Tibial nerve (tissue), 4 donors: ENCODE results near the gene PHF21B. TPM values are rescaled to one million over a fixed set of nuclear protein-coding genes. Genes with fewer than 3 reads are reported as not detected.

Source experiments
- DNase-seq, 2 donors: peaks; one replicate each; pipeline ENCODE4 v3.0.0-alpha.2; 2019; ENCODE audit warnings: low spot score in 2 of 2
- H3K27ac ChIP-seq, 4 donors: fragments of 200-600 bp; sonication (generic) in 3 of 4; one replicate each; pipeline ENCODE4 v1.5.1; 2017 to 2019; ENCODE audit warnings: mild to moderate bottlenecking in 1 of 4
- H3K27me3 ChIP-seq, 2 donors: fragments of 200-600 bp; sonication (generic) in 1 of 2; one replicate each; pipeline versions ENCODE4 v1.5.1 to v1.6.0; 2017 to 2019
- H3K36me3 ChIP-seq, 3 donors: fragments of 200-600 bp; sonication (generic); one replicate each; pipeline ENCODE4 v1.5.1; 2018 to 2019
- H3K4me1 ChIP-seq, 4 donors: fragments of 200-600 bp; sonication (generic) in 3 of 4; one replicate each; pipeline ENCODE4 v1.5.1; 2017 to 2019
- H3K4me3 ChIP-seq, 4 donors: fragments of 200-600 bp; sonication (generic) in 3 of 4; one replicate each; pipeline ENCODE4 v1.5.1; 2017 to 2019; ENCODE audit warnings: mild to moderate bottlenecking in 1 of 4, moderate library complexity in 1 of 4
- H3K9me3 ChIP-seq, 4 donors: fragments of 200-600 bp; sonication (generic) in 3 of 4; one replicate each; pipeline ENCODE4 v1.5.1; 2017 to 2019
- EP300 ChIP-seq, 2 donors: sonication (generic); formaldehyde crosslinking; IDR thresholded peaks; one replicate each; pipeline ENCODE4 v1.6.1; 2017; ENCODE audit warnings: antibody characterized with exemption in 2 of 2, mild to moderate bottlenecking in 1 of 2
- POLR2A ChIP-seq, 2 donors: fragments of 450-650 bp; IDR thresholded peaks; one replicate each; pipeline ENCODE4 v1.6.1; 2017; ENCODE audit warnings: antibody characterized with exemption in 2 of 2, mild to moderate bottlenecking in 2 of 2, moderate library complexity in 2 of 2
- WGBS, 2 donors: methylation state at CpG; one replicate each; pipeline ENCODE4 v1.1.5; 2018; 5-methylcytosine and 5-hydroxymethylcytosine counted together
- total RNA-seq, 4 donors: library from RNA; depleted of rRNA; stranded (reverse); fragments of >200 nt; gene quantifications; one replicate each; pipeline ENCODE4 v1.1.0, GENCODE V29; 2016
- TF ChIP-seq, protein P1 (sequence below), 5 experiments: fragments of 200-600 bp in 3 of 5; fragments of 450-650 bp in 2 of 5; sonication (generic) in 3 of 5; IDR thresholded peaks; one replicate each; pipeline ENCODE4 v1.5.1; 2016 to 2019; ENCODE audit warnings: antibody characterized with exemption in 5 of 5, mild to moderate bottlenecking in 3 of 5, moderate library complexity in 2 of 5

Gene PHF21B
- total RNA-seq, 4 donors from 2014 or later: 0.39 to 4.2 (median 0.90) TPM; not detected in 1

DNA sequence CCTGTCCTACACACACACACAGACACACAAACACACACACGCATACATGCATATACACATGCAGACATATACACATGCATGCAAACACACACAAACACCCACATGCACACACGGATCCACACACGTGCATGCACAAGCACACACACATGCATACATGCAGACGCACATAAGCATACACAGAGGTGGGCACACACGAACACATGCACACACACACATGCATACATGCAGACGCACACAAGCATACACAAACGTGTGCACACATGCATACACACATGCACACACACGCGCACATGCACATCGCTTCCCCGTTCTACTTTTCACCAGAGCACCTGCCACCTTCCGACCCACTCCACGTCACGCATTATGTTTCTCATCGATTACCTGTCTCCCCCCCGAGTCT is 13.2 kb downstream of the PHF21B start:
- no peak for DNase-seq
- Histone ChIP-seq H3K27ac (no peak overlapping the region), H3K9me3 (no peaks in the 10 kb centered on the region), H3K4me1 (no peaks in the 10 kb centered on the region), H3K27me3 (no peaks in the 10 kb centered on the region), H3K36me3 (peaks cover 0 to 7% (median 0%) of the 10 kb centered on the region in 3 donors), H3K4me3 (no peak overlapping the region)
- 92 to 94% methylated on average over 16 of the region's 16 CpGs for WGBS, 2 donors
- TF ChIP-seq, protein P1, sequence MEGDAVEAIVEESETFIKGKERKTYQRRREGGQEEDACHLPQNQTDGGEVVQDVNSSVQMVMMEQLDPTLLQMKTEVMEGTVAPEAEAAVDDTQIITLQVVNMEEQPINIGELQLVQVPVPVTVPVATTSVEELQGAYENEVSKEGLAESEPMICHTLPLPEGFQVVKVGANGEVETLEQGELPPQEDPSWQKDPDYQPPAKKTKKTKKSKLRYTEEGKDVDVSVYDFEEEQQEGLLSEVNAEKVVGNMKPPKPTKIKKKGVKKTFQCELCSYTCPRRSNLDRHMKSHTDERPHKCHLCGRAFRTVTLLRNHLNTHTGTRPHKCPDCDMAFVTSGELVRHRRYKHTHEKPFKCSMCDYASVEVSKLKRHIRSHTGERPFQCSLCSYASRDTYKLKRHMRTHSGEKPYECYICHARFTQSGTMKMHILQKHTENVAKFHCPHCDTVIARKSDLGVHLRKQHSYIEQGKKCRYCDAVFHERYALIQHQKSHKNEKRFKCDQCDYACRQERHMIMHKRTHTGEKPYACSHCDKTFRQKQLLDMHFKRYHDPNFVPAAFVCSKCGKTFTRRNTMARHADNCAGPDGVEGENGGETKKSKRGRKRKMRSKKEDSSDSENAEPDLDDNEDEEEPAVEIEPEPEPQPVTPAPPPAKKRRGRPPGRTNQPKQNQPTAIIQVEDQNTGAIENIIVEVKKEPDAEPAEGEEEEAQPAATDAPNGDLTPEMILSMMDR (IDR thresholded peaks at IDR 0.05): no peak
- TF ChIP-seq EP300 (IDR thresholded peaks at IDR 0.05) (no peak), POLR2A (IDR thresholded peaks at IDR 0.05) (no peak)

DNA sequence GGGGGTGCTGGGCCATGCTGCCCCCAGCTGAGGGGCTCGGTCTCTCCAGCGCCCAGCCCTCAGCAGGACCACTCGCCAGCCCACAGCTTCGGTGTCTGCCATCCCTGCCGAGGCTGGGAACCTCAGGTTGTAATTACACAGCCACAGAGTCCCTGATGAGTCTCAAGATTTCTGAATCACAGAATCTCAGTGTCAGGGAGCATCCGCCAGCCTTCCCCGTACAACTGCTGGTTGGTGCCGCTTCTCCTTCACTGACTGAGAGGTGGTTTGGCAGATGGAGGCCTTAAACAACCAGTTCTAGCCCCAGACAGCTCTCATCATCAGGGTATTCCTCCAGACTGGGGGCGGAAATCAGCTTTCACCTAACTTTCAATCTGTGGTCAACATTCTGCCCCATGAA is 13.7 kb downstream of the PHF21B start:
- H3K4me1 ChIP-seq: no peaks in the 10 kb centered on the region
- WGBS, 2 donors: 79 to 85% methylated on average over 9 of the region's 9 CpGs
- H3K36me3 ChIP-seq: peaks cover 0 to 2% (median 0%) of the 10 kb centered on the region in 3 donors
- TF ChIP-seq EP300 (IDR thresholded peaks at IDR 0.05): no peak
- TF ChIP-seq, protein P1 (IDR thresholded peaks at IDR 0.05): no peak
- H3K27me3 ChIP-seq: no peaks in the 10 kb centered on the region
- H3K9me3 ChIP-seq: no peaks in the 10 kb centered on the region
- no peak for DNase-seq
- no peak overlapping the region for H3K4me3 ChIP-seq
- H3K27ac ChIP-seq: no peak overlapping the region

DNA sequence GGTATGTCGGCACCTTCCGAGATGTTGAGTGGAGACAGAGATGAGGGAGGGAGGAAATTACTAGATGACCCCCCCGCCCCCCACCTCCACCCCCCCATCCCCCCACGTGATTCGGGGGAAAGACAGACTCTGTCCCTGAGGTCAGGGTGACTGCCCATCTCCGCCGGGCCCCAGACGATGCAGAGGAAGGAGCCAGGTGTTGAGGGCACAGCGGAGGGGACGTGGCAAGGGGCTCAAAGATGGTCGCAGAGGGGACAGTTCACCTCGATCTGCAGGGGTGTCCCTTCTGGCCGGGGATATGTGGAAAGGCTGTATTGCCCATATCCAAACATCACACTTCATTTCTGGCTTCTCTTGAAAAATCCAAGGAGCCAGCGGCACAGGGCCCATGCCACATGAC is 14.1 kb downstream of the PHF21B start:
- Histone ChIP-seq H3K4me1 (no peaks in the 10 kb centered on the region), H3K27ac (no peak overlapping the region), H3K4me3 (no peak overlapping the region), H3K27me3 (no peaks in the 10 kb centered on the region), H3K36me3 (no peaks in the 10 kb centered on the region), H3K9me3 (peaks cover 0 to 2% (median 0%) of the 10 kb centered on the region in 4 donors)
- WGBS, 2 donors: 76 to 80% methylated on average over 14 of the region's 14 CpGs
- DNase-seq: no peak
- TF ChIP-seq, protein P1 (IDR thresholded peaks at IDR 0.05): no peak
- TF ChIP-seq EP300 (IDR thresholded peaks at IDR 0.05) (no peak), POLR2A (IDR thresholded peaks at IDR 0.05) (no peak)

DNA sequence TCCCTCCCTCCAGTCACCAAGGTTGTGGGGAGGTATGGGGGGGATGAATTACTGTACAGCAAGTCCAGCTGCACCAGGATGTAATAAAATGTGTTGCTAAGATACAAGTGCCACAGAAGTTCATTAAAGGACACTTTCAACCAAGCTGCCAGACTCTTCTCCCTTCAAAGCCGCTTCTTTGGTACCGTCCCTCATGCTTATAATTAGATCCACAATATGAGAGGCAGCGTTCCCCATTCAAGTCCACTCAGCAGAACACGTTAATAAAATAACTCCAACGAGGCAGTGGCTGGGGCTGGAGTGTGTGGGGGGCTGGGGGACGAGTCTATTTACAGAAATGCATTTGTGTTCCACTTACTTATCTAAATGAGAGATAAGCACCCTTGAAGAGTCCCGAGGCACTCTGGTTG is 14.7 kb downstream of the PHF21B start:
- H3K9me3 ChIP-seq: peaks cover 0 to 9% (median 0%) of the 10 kb centered on the region in 4 donors
- H3K27ac ChIP-seq: no peak overlapping the region
- no peak overlapping the region for H3K4me3 ChIP-seq
- H3K4me1 ChIP-seq: no peaks in the 10 kb centered on the region
- no peak for TF ChIP-seq EP300 (IDR thresholded peaks at IDR 0.05)
- no peak for TF ChIP-seq POLR2A (IDR thresholded peaks at IDR 0.05)
- TF ChIP-seq, protein P1 (IDR thresholded peaks at IDR 0.05): no peak
- no peaks in the 10 kb centered on the region for H3K27me3 ChIP-seq
- WGBS, 2 donors: 30 to 34% methylated on average over 7 of the region's 7 CpGs
- no peak for DNase-seq
- H3K36me3 ChIP-seq: no peaks in the 10 kb centered on the region

DNA sequence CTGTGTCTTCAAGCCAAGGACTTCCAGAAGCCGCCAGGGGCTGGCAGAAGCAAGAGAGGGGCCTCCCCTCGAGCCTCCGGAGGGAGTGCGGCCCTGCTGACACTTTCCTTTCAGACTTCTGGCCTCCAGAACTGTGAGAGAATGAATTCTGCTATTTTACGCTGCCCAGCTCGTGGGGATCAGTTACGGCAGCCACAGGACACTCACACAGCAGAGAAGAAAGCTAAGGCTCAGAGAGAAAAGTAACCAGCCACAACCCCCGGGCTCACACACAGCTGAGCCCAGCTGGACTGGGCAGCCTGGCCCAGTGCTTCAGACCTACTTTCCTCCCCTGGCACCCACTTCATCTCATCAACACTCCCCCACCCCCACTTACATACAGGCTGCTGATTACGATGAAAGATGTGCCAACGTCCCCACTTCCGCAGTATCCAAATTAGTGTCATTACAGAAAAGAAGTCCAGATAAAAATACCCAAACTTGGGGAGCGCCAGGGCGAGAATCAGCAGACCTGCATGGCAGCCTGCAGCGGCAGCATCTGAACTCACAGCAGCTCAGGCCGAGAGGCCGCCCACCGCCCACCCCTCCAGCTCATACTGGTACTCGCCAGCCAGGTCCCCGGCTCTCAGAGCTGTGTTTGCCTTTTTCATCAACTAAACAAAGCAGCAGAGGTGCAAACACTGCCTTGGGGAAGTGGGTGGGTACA is 15.3 kb downstream of the PHF21B start:
- Histone ChIP-seq H3K4me3 (no peak overlapping the region), H3K27ac (no peak overlapping the region), H3K36me3 (no peaks in the 10 kb centered on the region), H3K9me3 (peaks cover 0 to 11% (median 0%) of the 10 kb centered on the region in 4 donors), H3K4me1 (no peaks in the 10 kb centered on the region), H3K27me3 (no peaks in the 10 kb centered on the region)
- no peak for DNase-seq
- TF ChIP-seq EP300 (IDR thresholded peaks at IDR 0.05): no peak
- TF ChIP-seq, protein P1 (IDR thresholded peaks at IDR 0.05): no peak
- 71 to 76% methylated on average over 19 of the region's 19 CpGs for WGBS, 2 donors
